Peyer's patch (tissue), 4 donors: ENCODE results near the gene BBS12.

ENCODE experiments used
- POLR2A ChIP-seq, 2 donors: fragments of 450-650 bp; IDR thresholded peaks; one replicate each; pipeline ENCODE4 v1.5.1; 2017; ENCODE audit warnings: antibody characterized with exemption in 2 of 2, mild to moderate bottlenecking in 2 of 2, moderate library complexity in 2 of 2
- TF ChIP-seq, protein P1 (sequence below), 6 experiments: fragments of 450-650 bp in 4 of 6; fragments of 200-600 bp in 2 of 6; sonication (generic) in 1 of 6; IDR thresholded peaks; one replicate each; pipeline ENCODE4 v1.5.1; 2017 to 2019; ENCODE audit warnings: antibody characterized with exemption in 6 of 6, mild to moderate bottlenecking in 3 of 6, moderate library complexity in 1 of 6

- TF ChIP-seq, protein P1, sequence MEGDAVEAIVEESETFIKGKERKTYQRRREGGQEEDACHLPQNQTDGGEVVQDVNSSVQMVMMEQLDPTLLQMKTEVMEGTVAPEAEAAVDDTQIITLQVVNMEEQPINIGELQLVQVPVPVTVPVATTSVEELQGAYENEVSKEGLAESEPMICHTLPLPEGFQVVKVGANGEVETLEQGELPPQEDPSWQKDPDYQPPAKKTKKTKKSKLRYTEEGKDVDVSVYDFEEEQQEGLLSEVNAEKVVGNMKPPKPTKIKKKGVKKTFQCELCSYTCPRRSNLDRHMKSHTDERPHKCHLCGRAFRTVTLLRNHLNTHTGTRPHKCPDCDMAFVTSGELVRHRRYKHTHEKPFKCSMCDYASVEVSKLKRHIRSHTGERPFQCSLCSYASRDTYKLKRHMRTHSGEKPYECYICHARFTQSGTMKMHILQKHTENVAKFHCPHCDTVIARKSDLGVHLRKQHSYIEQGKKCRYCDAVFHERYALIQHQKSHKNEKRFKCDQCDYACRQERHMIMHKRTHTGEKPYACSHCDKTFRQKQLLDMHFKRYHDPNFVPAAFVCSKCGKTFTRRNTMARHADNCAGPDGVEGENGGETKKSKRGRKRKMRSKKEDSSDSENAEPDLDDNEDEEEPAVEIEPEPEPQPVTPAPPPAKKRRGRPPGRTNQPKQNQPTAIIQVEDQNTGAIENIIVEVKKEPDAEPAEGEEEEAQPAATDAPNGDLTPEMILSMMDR (IDR thresholded peaks at IDR 0.05), result no peak
- TF ChIP-seq POLR2A (IDR thresholded peaks at IDR 0.05), result no peak
These were observed 26.0 kb upstream of the BBS12 start for GRCh38 chr4:122706511-122706910.
